H1 (cell line): ENCODE data around the gene NOL4L. TPM values are rescaled to one million over a fixed set of nuclear protein-coding genes. Genes with fewer than 3 reads are reported as not detected.

Experiments
- CTCF ChIA-PET: fragments of 300-600 bp; sonication (Branson Sonifier 250); formaldehyde crosslinking; loops from one replicate; lab custom pipeline; 2021; ENCODE audit not compliant: partially characterized antibody; lab: Charles Lee
- POLR2A ChIA-PET: fragments of 300-600 bp; sonication (Branson Sonifier 250); formaldehyde crosslinking; loops from one replicate; lab custom pipeline; 2021; ENCODE audit warnings: inconsistent platforms; ENCODE audit not compliant: partially characterized antibody; lab: Charles Lee
- DNase-seq, 2 experiments: peaks; one replicate each; pipeline versions ENCODE4 v3.0.0 to v3.0.0-alpha.2; 2010 to 2022; ENCODE audit warnings: low spot score in 2 of 2, low read depth in 1 of 2, mixed read lengths in 1 of 2
- FAIRE-seq: peaks from 2 replicates; lab custom pipeline; 2011; peaks lifted over from hg19 to GRCh38; lab: Jason Lieb, UNC
- H2AFZ ChIP-seq: 2 replicates; pipeline ENCODE4 v1.8.1; 2012; ENCODE audit warnings: low read length, inconsistent platforms
- H2AK5ac ChIP-seq: 2 replicates; pipeline ENCODE4 v1.6.1; 2013; ENCODE audit warnings: low read depth, low read length
- H2BK120ac ChIP-seq: replicated peaks from 2 replicates; pipeline ENCODE3; 2013; ENCODE audit warnings: low read depth, low read length, inconsistent platforms
- H2BK12ac ChIP-seq: 2 replicates; pipeline ENCODE4 v1.6.1; 2013; ENCODE audit warnings: low read depth, low read length
- H2BK15ac ChIP-seq: 2 replicates; pipeline ENCODE4 v1.6.1; 2013; ENCODE audit warnings: low read length
- H2BK20ac ChIP-seq: 2 replicates; pipeline ENCODE4 v1.6.1; 2013; ENCODE audit warnings: low read length
- H2BK5ac ChIP-seq: 2 replicates; pipeline ENCODE4 v1.6.1; 2013; ENCODE audit warnings: low read depth, low read length
- H3K14ac ChIP-seq: 2 replicates; pipeline ENCODE4 v1.6.1; 2013; ENCODE audit warnings: inconsistent platforms; ENCODE audit not compliant: insufficient read length
- H3K18ac ChIP-seq: 2 replicates; pipeline ENCODE4 v1.6.1; 2013; ENCODE audit warnings: low read length; ENCODE audit errors: extremely low read depth
- H3K23ac ChIP-seq: 2 replicates; pipeline ENCODE4 v1.6.1; 2013; ENCODE audit warnings: inconsistent platforms; ENCODE audit not compliant: insufficient read length
- H3K23me2 ChIP-seq: 2 replicates; pipeline ENCODE4 v1.6.1; 2013; ENCODE audit warnings: low read depth, low read length
- H3K27ac ChIP-seq: 2 replicates; pipeline ENCODE4 v1.6.1; 2011; ENCODE audit warnings: low read depth, low read length, inconsistent platforms
- H3K27me3 ChIP-seq, 4 experiments: replicated peaks in 1 of 4; 1 replicate in 1 of 4; 2 replicates in 3 of 4; pipeline versions ENCODE4 v1.6.1 to v1.8.1; 2011 to 2013; ENCODE audit warnings: low read length in 3 of 4, mild to moderate bottlenecking in 3 of 4, inconsistent platforms in 2 of 4, mixed read lengths in 2 of 4, moderate library complexity in 1 of 4; ENCODE audit not compliant: control insufficient read depth in 3 of 4, insufficient read depth in 3 of 4; ENCODE audit errors: extremely low read depth in 1 of 4
- H3K36me3 ChIP-seq, 4 experiments: 2 replicates each; pipeline versions ENCODE4 v1.6.1 to v1.8.1; 2011 to 2013; ENCODE audit warnings: mild to moderate bottlenecking in 4 of 4, low read length in 3 of 4, moderate library complexity in 2 of 4, control low read depth in 1 of 4, inconsistent platforms in 1 of 4; ENCODE audit not compliant: insufficient read depth in 4 of 4, control insufficient read depth in 2 of 4
- H3K4ac ChIP-seq: replicated peaks from 2 replicates; pipeline ENCODE3; 2013; ENCODE audit warnings: low read length, low read depth, mixed read lengths, inconsistent platforms; ENCODE audit not compliant: insufficient read length
- H3K4me1 ChIP-seq, 4 experiments: replicated peaks in 1 of 4; 1 replicate in 1 of 4; 2 replicates in 3 of 4; pipeline versions ENCODE4 v1.6.1 to v1.8.1; 2011 to 2013; ENCODE audit warnings: low read length in 3 of 4, inconsistent platforms in 2 of 4, mixed read lengths in 1 of 4; ENCODE audit not compliant: insufficient read depth in 4 of 4, control insufficient read depth in 3 of 4
- H3K4me2 ChIP-seq, 2 experiments: 2 replicates each; pipeline versions ENCODE4 v1.6.1 to v1.8.1; 2011 to 2013; ENCODE audit warnings: low read depth in 2 of 2, low read length in 2 of 2, control low read depth in 1 of 2, inconsistent platforms in 1 of 2, mild to moderate bottlenecking in 1 of 2; ENCODE audit not compliant: insufficient read depth in 1 of 2
- H3K4me3 ChIP-seq, 4 experiments: fragments of 200-600, 300-600 bp in 1 of 4; sonication (generic), shearing (Covaris generic), sonication (Bioruptor Twin) in 1 of 4; 2 replicates each; pipeline versions ENCODE4 v1.5.1 to v1.8.1; 2011 to 2016; ENCODE audit warnings: low read length in 4 of 4, low read depth in 3 of 4, control low read depth in 2 of 4, inconsistent platforms in 2 of 4, mild to moderate bottlenecking in 2 of 4, mixed read lengths in 1 of 4, moderate library complexity in 1 of 4; ENCODE audit not compliant: insufficient read depth in 2 of 4; ENCODE audit errors: extremely low read depth in 1 of 4
- H3K56ac ChIP-seq: replicated peaks from 2 replicates; pipeline ENCODE3; 2013; ENCODE audit warnings: low read depth, mild to moderate bottlenecking, mixed read lengths, low read length, inconsistent platforms; ENCODE audit not compliant: insufficient read length
- H3K79me1 ChIP-seq: 2 replicates; pipeline ENCODE4 v1.6.1; 2013; ENCODE audit warnings: low read depth, low read length, control low read depth
- H3K79me2 ChIP-seq, 2 experiments: 2 replicates each; pipeline versions ENCODE4 v1.6.1 to v1.8.1; 2012 to 2013; ENCODE audit warnings: low read length in 2 of 2, mild to moderate bottlenecking in 2 of 2, inconsistent platforms in 1 of 2; ENCODE audit not compliant: insufficient read depth in 2 of 2, control insufficient read depth in 1 of 2
- H3K9ac ChIP-seq, 4 experiments: replicated peaks in 1 of 4; 1 replicate in 1 of 4; 2 replicates in 3 of 4; pipeline versions ENCODE4 v1.6.1 to v1.8.1; 2011 to 2013; ENCODE audit warnings: low read depth in 3 of 4, low read length in 3 of 4, control low read depth in 2 of 4, mild to moderate bottlenecking in 2 of 4, moderate library complexity in 2 of 4, inconsistent platforms in 1 of 4; ENCODE audit errors: extremely low read depth in 1 of 4
- H3K9me3 ChIP-seq, 2 experiments: 2 replicates each; pipeline versions ENCODE4 v1.6.1 to v1.8.1; 2012 to 2013; ENCODE audit warnings: mild to moderate bottlenecking in 2 of 2, moderate library complexity in 2 of 2, control low read depth in 1 of 2, inconsistent platforms in 1 of 2, low read depth in 1 of 2, low read length in 1 of 2, mixed read lengths in 1 of 2; ENCODE audit not compliant: insufficient read depth in 2 of 2
- H4K20me1 ChIP-seq, 2 experiments: replicated peaks in 1 of 2; 2 replicates each; pipeline versions ENCODE3 to v1.8.1; 2011 to 2013; ENCODE audit warnings: inconsistent platforms in 2 of 2, low read length in 2 of 2, mild to moderate bottlenecking in 1 of 2; ENCODE audit not compliant: insufficient read depth in 2 of 2, control insufficient read depth in 1 of 2
- H4K5ac ChIP-seq: 2 replicates; pipeline ENCODE4 v1.6.1; 2013; ENCODE audit warnings: low read length, low read depth, mixed read lengths, inconsistent platforms; ENCODE audit not compliant: insufficient read length
- H4K8ac ChIP-seq: 2 replicates; pipeline ENCODE4 v1.8.0; 2013; ENCODE audit warnings: mild to moderate bottlenecking, moderate library complexity, low read length, inconsistent platforms; ENCODE audit not compliant: insufficient read depth; ENCODE audit errors: extremely low read depth
- H4K91ac ChIP-seq: replicated peaks from 2 replicates; pipeline ENCODE3; 2013; ENCODE audit warnings: low read length, mixed read lengths, inconsistent platforms; ENCODE audit not compliant: insufficient read length
- ASH2L ChIP-seq: fragments of 200-600, 300-600 bp; sonication (generic); IDR thresholded peaks from one replicate; pipeline ENCODE4 v1.7.1; 2017; ENCODE audit warnings: low read length
- BRCA1 ChIP-seq: IDR thresholded peaks from 2 replicates; pipeline ENCODE4 v1.6.1; 2012; ENCODE audit warnings: low read depth, low read length, improper control_type of control experiment
- CHD2 ChIP-seq: IDR thresholded peaks from 2 replicates; pipeline ENCODE4 v1.6.1; 2012; ENCODE audit warnings: low read length, improper control_type of control experiment
- EP300 ChIP-seq, 2 experiments: IDR thresholded peaks; 1 replicate in 1 of 2; 2 replicates in 1 of 2; pipeline ENCODE4 v1.6.1; 2011 to 2012; ENCODE audit warnings: low read depth in 2 of 2, low read length in 2 of 2, mild to moderate bottlenecking in 2 of 2, borderline replicate concordance in 1 of 2, inconsistent platforms in 1 of 2, moderate library complexity in 1 of 2
- EZH2 ChIP-seq: fragments of 200-600 bp; sonication (generic); IDR thresholded peaks from 2 replicates; pipeline ENCODE4 v1.7.1; 2012; ENCODE audit warnings: low read depth, mild to moderate bottlenecking, moderate library complexity, low read length, inconsistent platforms; ENCODE audit not compliant: severe bottlenecking
- POU5F1 ChIP-seq: IDR thresholded peaks from 2 replicates; pipeline ENCODE4 v1.6.1; 2011; ENCODE audit warnings: low read depth, mild to moderate bottlenecking, low read length, moderate library complexity
- RFX5 ChIP-seq: IDR thresholded peaks from 2 replicates; pipeline ENCODE4 v1.6.1; 2011; ENCODE audit warnings: low read depth, low read length, improper control_type of control experiment, borderline replicate concordance
- SP4 ChIP-seq: IDR thresholded peaks from 2 replicates; pipeline ENCODE4 v1.6.1; 2012; ENCODE audit warnings: low read length, inconsistent platforms
- WGBS, 2 experiments: shearing (Covaris generic) in 1 of 2; methylation state at CpG; one replicate each; pipeline versions ENCODE4 v1.1.6 to v1.1.7; 2013 to 2015; ENCODE audit warnings: low lambda C conversion rate in 2 of 2, mixed read lengths in 2 of 2, inconsistent platforms in 1 of 2, low coverage in 1 of 2, missing lambda C conversion rate in 1 of 2; ENCODE audit not compliant: insufficient replicate concordance in 2 of 2, insufficient coverage in 1 of 2, insufficient read length in 1 of 2; ENCODE audit errors: extremely low coverage in 1 of 2, missing lambda C conversion rate in 1 of 2; 5-methylcytosine and 5-hydroxymethylcytosine counted together
- polyA plus RNA-seq, 7 experiments: library from polyadenylated mRNA; depleted of rRNA in 3 of 7; stranded (reverse) in 5 of 7; unstranded in 2 of 7; fragments of >200 nt in 5 of 7; fragments of 200-250 nt in 2 of 7; gene quantifications; 1 replicate in 5 of 7; 2 replicates in 1 of 7; 4 replicates in 1 of 7; pipeline versions ENCODE4 v1.2.1 to v1.2.3, GENCODE V29; 2011 to 2013; ENCODE audit warnings: missing spikeins in 2 of 7, mixed read lengths in 2 of 7
- total RNA-seq: library from RNA; stranded (reverse); fragmentation: NEBNext Ultra II Directional; extraction: Animal tissue kit (Norgen Biotek cat#: 25700); gene quantifications from 2 replicates; pipeline ENCODE4 v1.2.1, GENCODE V29; 2021
- TF ChIP-seq, protein P1 (sequence below): IDR thresholded peaks from 2 replicates; pipeline ENCODE4 v1.6.1; 2012; ENCODE audit warnings: low read length, inconsistent platforms

Gene NOL4L
- total and polyA plus RNA-seq, 2 of the 8 experiments (the other 6 are each of a cell fraction or from before 2014, with no cell fraction given) = 15.3 to 23.7 TPM

DNA sequence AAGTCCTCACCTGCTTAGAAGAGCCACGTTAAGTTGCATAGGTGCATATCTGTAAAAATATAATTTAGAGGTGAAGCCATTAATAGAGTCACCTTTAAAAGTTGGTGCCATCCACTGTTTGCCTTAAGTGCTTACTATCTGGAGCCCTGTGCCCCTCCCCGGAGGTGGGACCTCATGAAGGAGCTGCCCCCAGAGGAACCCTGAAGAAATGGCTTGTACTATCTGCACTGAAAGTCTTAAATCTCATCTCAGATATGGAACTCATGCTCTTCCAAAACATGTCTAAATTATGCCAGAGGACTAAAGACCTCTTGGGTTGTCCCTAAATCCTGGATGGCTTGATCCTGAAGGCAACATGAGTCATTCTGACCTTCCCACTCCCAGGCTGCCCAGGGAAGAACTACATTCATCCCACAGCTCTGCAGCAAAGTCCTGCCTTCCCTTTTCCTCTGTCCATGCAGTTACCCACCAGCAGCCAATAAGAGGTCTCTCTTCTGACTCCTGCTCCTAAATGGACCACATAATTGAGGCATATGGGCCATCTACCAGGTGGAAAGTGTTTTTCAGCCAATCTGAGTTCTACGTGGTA is 141.7 kb downstream of the NOL4L start:
- Histone ChIP-seq H4K5ac (no peak overlapping the region), H2BK12ac (no peak overlapping the region), H4K8ac (no peak overlapping the region), H3K27me3 (no peaks in the 10 kb centered on the region)
- no peak for FAIRE-seq
- no peak for TF ChIP-seq CHD2
- no peak for TF ChIP-seq RFX5
- no peak for TF ChIP-seq BRCA1
- TF ChIP-seq ASH2L = no peak
- TF ChIP-seq EP300 (IDR thresholded peaks at IDR 0.05; ENCODE audit: borderline replicate concordance in 1 of 2, low read depth in 2 of 2, low read length in 2 of 2) = no peak
- no peak for TF ChIP-seq EZH2
- TF ChIP-seq, protein P1, sequence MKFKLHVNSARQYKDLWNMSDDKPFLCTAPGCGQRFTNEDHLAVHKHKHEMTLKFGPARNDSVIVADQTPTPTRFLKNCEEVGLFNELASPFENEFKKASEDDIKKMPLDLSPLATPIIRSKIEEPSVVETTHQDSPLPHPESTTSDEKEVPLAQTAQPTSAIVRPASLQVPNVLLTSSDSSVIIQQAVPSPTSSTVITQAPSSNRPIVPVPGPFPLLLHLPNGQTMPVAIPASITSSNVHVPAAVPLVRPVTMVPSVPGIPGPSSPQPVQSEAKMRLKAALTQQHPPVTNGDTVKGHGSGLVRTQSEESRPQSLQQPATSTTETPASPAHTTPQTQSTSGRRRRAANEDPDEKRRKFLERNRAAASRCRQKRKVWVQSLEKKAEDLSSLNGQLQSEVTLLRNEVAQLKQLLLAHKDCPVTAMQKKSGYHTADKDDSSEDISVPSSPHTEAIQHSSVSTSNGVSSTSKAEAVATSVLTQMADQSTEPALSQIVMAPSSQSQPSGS = no peak
- no peak for TF ChIP-seq SP4
- no peak for TF ChIP-seq POU5F1
- TF ChIP-seq, all 59 proteins: peak for 0
- no peak overlapping the region for H3K4me2 ChIP-seq
- no peak overlapping the region for H3K4ac ChIP-seq
- no peak overlapping the region for H3K9ac ChIP-seq
- no peak overlapping the region for H2AFZ ChIP-seq
- H2BK15ac ChIP-seq = no peak overlapping the region
- no peak overlapping the region for H3K27ac ChIP-seq
- H2AK5ac ChIP-seq = no peak overlapping the region
- H3K23me2 ChIP-seq = no peaks in the 10 kb centered on the region
- no peaks in the 10 kb centered on the region for H3K9me3 ChIP-seq
- POLR2A ChIA-PET = no interaction called here
- H2BK20ac ChIP-seq = no peak overlapping the region
- H3K79me1 ChIP-seq = no peaks in the 10 kb centered on the region
- H3K14ac ChIP-seq = no peak overlapping the region
- H3K79me2 ChIP-seq = no peaks in the 10 kb centered on the region
- no peak overlapping the region for H2BK5ac ChIP-seq
- no peak overlapping the region for H3K4me3 ChIP-seq
- H3K4me1 ChIP-seq = peaks cover 0 to 5% (median 3%) of the 10 kb centered on the region in 4 experiments; a peak in 3 of 7 replicates
- H4K91ac ChIP-seq = no peak overlapping the region
- H4K20me1 ChIP-seq = peaks cover 1 to 8% of the 10 kb centered on the region in 2 experiments
- H3K23ac ChIP-seq = no peak overlapping the region
- no peak overlapping the region for H3K18ac ChIP-seq
- 86 to 100% methylated on average over 1 to 3 of the region's 3 CpGs for WGBS, 2 experiments
- H3K36me3 ChIP-seq = peaks cover 5 to 19% (median 9%) of the 10 kb centered on the region in 4 experiments; a peak in 6 of 8 replicates
- H2BK120ac ChIP-seq = no peak overlapping the region
- DNase-seq = no peak
- H3K56ac ChIP-seq = no peak overlapping the region
- CTCF ChIA-PET = interaction anchor here (0.6 to 1.7 kb wide), 3 partner anchors 25 to 230 kb away, joined by 3 to 6 read pairs (median 3); partner anchors contain the start of gene C20orf203
